ENCODE results near the gene MEF2C.

- no peak for TF ChIP-seq POLR2AphosphoS5 (IDR thresholded peaks at IDR 0.05; ENCODE audit: borderline replicate concordance, low read depth, low read length)
- no peak for TF ChIP-seq EZH2 (IDR thresholded peaks at IDR 0.05)
These were observed 121.6 kb downstream of the MEF2C start for GRCh38 chr5:88761269-88761850.
